ENCODE results near the gene PCDHGC3. TPM values are rescaled to one million over a fixed set of nuclear protein-coding genes. Genes with fewer than 3 reads are reported as not detected.

The PCDHGC3 gene
- polyA plus RNA-seq, 2 of the 4 experiments (the other 2 are of a cell fraction) = 1.9 to 5.2 TPM

GRCh38 chr5:141501761-141502160, 26.0 kb downstream of the PCDHGC3 start:
- TF ChIP-seq NPAS2 (CRISPR knock-in tag; IDR thresholded peaks at IDR 0.05; ENCODE audit: borderline replicate concordance) (no peak), MAFK (IDR thresholded peaks at IDR 0.05; ENCODE audit: partially characterized antibody) (no peak), HOXB13 (CRISPR knock-in tag; IDR thresholded peaks at IDR 0.05; ENCODE audit: low read depth) (no peak), CEBPB (IDR thresholded peaks at IDR 0.05) (no peak), FOXS1 (CRISPR knock-in tag; IDR thresholded peaks at IDR 0.05) (no peak), RNF2 (IDR thresholded peaks at IDR 0.05; ENCODE audit: borderline replicate concordance, low read depth) (no peak), MAX (IDR thresholded peaks at IDR 0.05) (no peak), ZNF302 (CRISPR knock-in tag; IDR thresholded peaks at IDR 0.05) (no peak), ELK1 (IDR thresholded peaks at IDR 0.05; ENCODE audit: low read depth, low read length) (no peak), SMC3 (IDR thresholded peaks at IDR 0.05) (no peak), CHD4 (IDR thresholded peaks at IDR 0.05; ENCODE audit: borderline replicate concordance) (no peak), HES2 (IDR thresholded peaks at IDR 0.05) (no peak), EHMT2 (IDR thresholded peaks at IDR 0.05; ENCODE audit: low read depth) (no peak), RCOR1 (IDR thresholded peaks at IDR 0.05; ENCODE audit: low read depth, low read length) (no peak), BHLHE40 (IDR thresholded peaks at IDR 0.05; ENCODE audit: low read depth, low read length) (no peak), CTCF (IDR thresholded peaks at IDR 0.05) (no peak), HEYL (CRISPR knock-in tag; IDR thresholded peaks at IDR 0.05) (no peak), HOXA7 (CRISPR knock-in tag; IDR thresholded peaks at IDR 0.05) (no peak)
- POLR2A ChIA-PET = no interaction called here
- Histone ChIP-seq H3K4me1 (no peaks in the 10 kb centered on the region), H3K9me3 (no peaks in the 10 kb centered on the region), H3K4me3 (no peak overlapping the region), H3K27ac (no peak overlapping the region), H3K4me2 (no peak overlapping the region)
- WGBS (ENCODE audit: missing lambda C conversion rate) = 77% methylated on average over 7 of the region's 7 CpGs
- ATAC-seq = no peak
- CTCF ChIA-PET = interaction anchor here (1.2 to 15.1 kb wide), 4 partner anchors 11 to 25 kb away, joined by 4 to 163 read pairs (median 4); partner anchors contain the start of genes PCDHGC3 and PCDHGC4
- FAIRE-seq = no peak
- DNase-seq (ENCODE audit: low read depth in 1 of 2, low spot score in 1 of 2) = no peak

GRCh38 chr5:141503681-141504080, 27.9 kb downstream of the PCDHGC3 start:
- no peak for FAIRE-seq
- H3K27ac ChIP-seq = no peak overlapping the region
- CTCF ChIA-PET = interaction anchor here (0.5 to 15.1 kb wide), 3 partner anchors 9 to 665 kb away, joined by 4 to 163 read pairs (median 7); no protein-coding TSS in a partner anchor
- H3K4me3 ChIP-seq = no peak overlapping the region
- DNase-seq (ENCODE audit: low read depth in 1 of 2, low spot score in 1 of 2) = no peak
- TF ChIP-seq TFCP2L1 (CRISPR knock-in tag; IDR thresholded peaks at IDR 0.05) (no peak), ELK1 (IDR thresholded peaks at IDR 0.05; ENCODE audit: low read depth, low read length) (no peak), SREBF2 (IDR thresholded peaks at IDR 0.05) (no peak), E2F6 (IDR thresholded peaks at IDR 0.05; ENCODE audit: borderline replicate concordance, low read depth) (no peak), NR3C1 (IDR thresholded peaks at IDR 0.05) (no peak)
- no peaks in the 10 kb centered on the region for H3K9me3 ChIP-seq
- POLR2A ChIA-PET = no interaction called here
- no peaks in the 10 kb centered on the region for H3K4me1 ChIP-seq
- H3K4me2 ChIP-seq = no peak overlapping the region
- WGBS (ENCODE audit: missing lambda C conversion rate) = 89% methylated on average over 2 of the region's 2 CpGs
- no peak for ATAC-seq

All from A549 (cell line).